Uterus (tissue), 2 donors: ENCODE data around the gene SIK2.

Experiments
- CTCF ChIP-seq, 4 experiments: fragments of 200-600 bp in 2 of 4; fragments of 450-650 bp in 2 of 4; sonication (generic) in 2 of 4; IDR thresholded peaks; one replicate each; pipeline ENCODE4 v1.5.1; 2016 to 2019; ENCODE audit warnings: antibody characterized with exemption in 4 of 4, mild to moderate bottlenecking in 2 of 4, moderate library complexity in 1 of 4
- POLR2A ChIP-seq, 2 donors: fragments of 450-650 bp; IDR thresholded peaks; one replicate each; pipeline ENCODE4 v1.6.1; 2016; ENCODE audit warnings: antibody characterized with exemption in 2 of 2, mild to moderate bottlenecking in 1 of 2, moderate library complexity in 1 of 2

DNA sequence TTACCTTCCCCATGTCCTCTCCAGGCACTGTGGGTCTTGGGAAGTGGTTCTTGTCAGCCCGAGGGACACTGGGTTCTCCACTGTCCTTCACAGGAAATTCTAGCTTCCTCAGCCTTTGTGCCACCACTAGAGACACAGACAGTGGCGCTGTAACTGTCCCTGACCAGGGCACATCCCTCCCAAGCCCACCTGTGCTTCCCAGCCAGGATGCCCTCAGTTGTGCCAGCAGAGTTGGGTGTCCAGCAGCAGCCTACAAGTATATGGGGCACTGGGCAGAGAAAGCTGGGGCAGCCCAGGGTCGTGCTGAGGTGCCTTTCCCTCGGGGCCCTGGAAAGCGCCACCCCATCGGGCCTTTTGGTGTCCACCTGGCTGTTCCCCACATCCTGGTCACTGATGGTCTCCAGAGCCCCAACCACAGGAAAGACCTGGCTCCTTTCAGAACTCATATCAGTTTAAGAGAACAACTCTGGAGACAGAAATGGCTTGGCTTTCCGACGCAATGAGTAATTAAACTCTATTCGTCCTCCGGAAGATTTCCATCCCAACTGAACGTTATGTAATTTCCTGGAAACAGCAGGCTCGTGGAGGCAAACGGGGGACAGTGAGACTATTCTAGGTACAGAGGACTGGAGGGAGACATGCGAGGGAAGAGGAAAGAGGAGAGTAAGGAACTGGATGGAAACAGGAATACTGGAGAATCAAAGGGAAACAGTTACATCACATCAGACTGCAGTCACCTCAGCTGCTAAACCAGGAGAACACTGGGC is 135.4 kb downstream of the SIK2 start:
- TF ChIP-seq CTCF (IDR thresholded peaks at IDR 0.05), result no peak
- no peak for TF ChIP-seq POLR2A (IDR thresholded peaks at IDR 0.05)
